Keratinocyte (primary cell): ENCODE results near the gene RRBP1. TPM values are rescaled to one million over a fixed set of nuclear protein-coding genes. Genes with fewer than 3 reads are reported as not detected.

Experiments used
- DNase-seq: peaks from one replicate; pipeline ENCODE4 v3.0.0-alpha.2; 2011; ENCODE audit warnings: low read depth, missing footprints, low spot score
- FAIRE-seq: peaks from 2 replicates; lab custom pipeline; 2011; peaks lifted over from hg19 to GRCh38; lab: Jason Lieb, UNC
- H2AFZ ChIP-seq: 2 replicates; pipeline ENCODE4 v1.6.0; 2012; ENCODE audit warnings: low read length, control low read depth, inconsistent platforms; ENCODE audit not compliant: control insufficient read depth
- H3K27ac ChIP-seq: 2 replicates; pipeline ENCODE4 v1.5.1; 2011; ENCODE audit warnings: low read length; ENCODE audit not compliant: control insufficient read depth, insufficient read depth
- H3K27me3 ChIP-seq: 3 replicates; pipeline ENCODE4 v1.6.0; 2011; ENCODE audit warnings: low read length; ENCODE audit not compliant: control insufficient read depth, insufficient read depth; ENCODE audit errors: extremely low read depth
- H3K36me3 ChIP-seq, 2 experiments: 2 replicates in 1 of 2; 3 replicates in 1 of 2; pipeline ENCODE4 v1.5.1; 2011; ENCODE audit warnings: low read length in 2 of 2, mild to moderate bottlenecking in 1 of 2; ENCODE audit not compliant: control insufficient read depth in 2 of 2, insufficient read depth in 2 of 2; ENCODE audit errors: extremely low read depth in 1 of 2
- H3K4me1 ChIP-seq: 3 replicates; pipeline ENCODE4 v1.5.1; 2011; ENCODE audit warnings: low read length; ENCODE audit not compliant: control insufficient read depth, insufficient read depth; ENCODE audit errors: extremely low read depth
- H3K4me2 ChIP-seq: 3 replicates; pipeline ENCODE4 v1.6.0; 2011; ENCODE audit warnings: low read depth, low read length; ENCODE audit not compliant: control insufficient read depth, insufficient read depth; ENCODE audit errors: extremely low read depth
- H3K4me3 ChIP-seq, 3 experiments: fragments of 200-600 bp in 1 of 3; sonication (generic) in 1 of 3; 2 replicates in 2 of 3; 3 replicates in 1 of 3; pipeline ENCODE4 v1.5.1; 2011 to 2016; ENCODE audit warnings: low read length in 3 of 3, mild to moderate bottlenecking in 3 of 3, control low read depth in 2 of 3, inconsistent platforms in 1 of 3, low read depth in 1 of 3, mixed read lengths in 1 of 3, mixed run types in 1 of 3, moderate library complexity in 1 of 3; ENCODE audit not compliant: control insufficient read depth in 2 of 3, insufficient read depth in 2 of 3; ENCODE audit errors: extremely low read depth in 1 of 3
- H3K79me2 ChIP-seq: 2 replicates; pipeline ENCODE4 v1.6.0; 2012; ENCODE audit warnings: low read length; ENCODE audit not compliant: control insufficient read depth, insufficient read depth
- H3K9ac ChIP-seq: 3 replicates; pipeline ENCODE4 v1.6.0; 2011; ENCODE audit warnings: low read length; ENCODE audit not compliant: control insufficient read depth, insufficient read depth; ENCODE audit errors: extremely low read depth
- H3K9me1 ChIP-seq: 3 replicates; pipeline ENCODE4 v1.6.0; 2011; ENCODE audit warnings: low read length; ENCODE audit not compliant: control insufficient read depth, insufficient read depth; ENCODE audit errors: extremely low read depth
- H3K9me3 ChIP-seq: 2 replicates; pipeline ENCODE4 v1.5.1; 2012; ENCODE audit warnings: low read depth, low read length; ENCODE audit not compliant: control insufficient read depth
- H4K20me1 ChIP-seq: 3 replicates; pipeline ENCODE4 v1.6.0; 2011; ENCODE audit warnings: low read length; ENCODE audit not compliant: control insufficient read depth, insufficient read depth; ENCODE audit errors: extremely low read depth
- EZH2 ChIP-seq: IDR thresholded peaks from one replicate; pipeline ENCODE4 v1.6.1; 2012; ENCODE audit warnings: inconsistent platforms, mild to moderate bottlenecking, low read length, moderate library complexity
- dilution Hi-C: fragments of 300-500 bp; cut with MboI; formaldehyde crosslinking; loops from one replicate; pipeline ENCODE4 v1.7.0; 2020; ENCODE audit warnings: low sequenced_read_pairs; ENCODE audit not compliant: extremely low pct_ligation_motif_present
- polyA plus RNA-seq, 5 experiments: library from polyadenylated mRNA; depleted of rRNA in 3 of 5; stranded (reverse) in 3 of 5; stranded (forward) in 1 of 5; unstranded in 1 of 5; fragments of >200 nt; gene quantifications; 1 replicate in 1 of 5; 2 replicates in 3 of 5; 3 replicates in 1 of 5; pipeline versions ENCODE4 v1.2.1 to v1.2.3, GENCODE V29; 2011 to 2012; ENCODE audit warnings: missing spikeins in 2 of 5, low read depth in 1 of 5, low replicate concordance in 1 of 5
- TF ChIP-seq, protein P1 (sequence below), 3 experiments: IDR thresholded peaks in 1 of 3; conservative IDR thresholded peaks in 1 of 3; optimal IDR thresholded peaks in 1 of 3; 2 replicates in 2 of 3; 3 replicates in 1 of 3; pipeline versions ENCODE3 to v1.5.1; 2011; ENCODE audit warnings: low read length in 3 of 3, mild to moderate bottlenecking in 3 of 3, moderate library complexity in 2 of 3, control low read depth in 1 of 3, inconsistent platforms in 1 of 3; ENCODE audit not compliant: insufficient read depth in 2 of 3; ENCODE audit errors: extremely low read depth in 1 of 3

RRBP1 gene
- polyA plus RNA-seq, 1 donor (not counting 4 experiments of a cell fraction or from before 2014, with no cell fraction given), result 43.9 TPM

- dilution Hi-C loops, result no loop called here
- no peak for TF ChIP-seq EZH2
- TF ChIP-seq, protein P1, sequence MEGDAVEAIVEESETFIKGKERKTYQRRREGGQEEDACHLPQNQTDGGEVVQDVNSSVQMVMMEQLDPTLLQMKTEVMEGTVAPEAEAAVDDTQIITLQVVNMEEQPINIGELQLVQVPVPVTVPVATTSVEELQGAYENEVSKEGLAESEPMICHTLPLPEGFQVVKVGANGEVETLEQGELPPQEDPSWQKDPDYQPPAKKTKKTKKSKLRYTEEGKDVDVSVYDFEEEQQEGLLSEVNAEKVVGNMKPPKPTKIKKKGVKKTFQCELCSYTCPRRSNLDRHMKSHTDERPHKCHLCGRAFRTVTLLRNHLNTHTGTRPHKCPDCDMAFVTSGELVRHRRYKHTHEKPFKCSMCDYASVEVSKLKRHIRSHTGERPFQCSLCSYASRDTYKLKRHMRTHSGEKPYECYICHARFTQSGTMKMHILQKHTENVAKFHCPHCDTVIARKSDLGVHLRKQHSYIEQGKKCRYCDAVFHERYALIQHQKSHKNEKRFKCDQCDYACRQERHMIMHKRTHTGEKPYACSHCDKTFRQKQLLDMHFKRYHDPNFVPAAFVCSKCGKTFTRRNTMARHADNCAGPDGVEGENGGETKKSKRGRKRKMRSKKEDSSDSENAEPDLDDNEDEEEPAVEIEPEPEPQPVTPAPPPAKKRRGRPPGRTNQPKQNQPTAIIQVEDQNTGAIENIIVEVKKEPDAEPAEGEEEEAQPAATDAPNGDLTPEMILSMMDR (optimal IDR thresholded peaks at IDR 0.05 in 1 of 3, IDR thresholded peaks at IDR 0.05 in 1 of 3, conservative IDR thresholded peaks at IDR 0.05 in 1 of 3; ENCODE audit: extremely low read depth in 1 of 3, insufficient read depth in 2 of 3, low read length in 3 of 3), result no peak
- Histone ChIP-seq H3K27ac (peak within 1 kb of the TSS; percentile 82), H3K4me1 (peaks cover 34% of the 10 kb centered on the region), H4K20me1 (peaks cover 14% of the 10 kb centered on the region), H3K4me3 (peak within 1 kb of the TSS; percentile 89 to 100 (median 95)), H2AFZ (no peak within 1 kb of the TSS), H3K9me1 (no peaks in the 10 kb centered on the region), H3K9me3 (no peaks in the 10 kb centered on the region), H3K9ac (peak within 1 kb of the TSS; percentile 97), H3K36me3 (peaks cover 0 to 3% of the 10 kb centered on the region in 2 experiments), H3K79me2 (peaks cover 52% of the 10 kb centered on the region), H3K4me2 (peak within 1 kb of the TSS; percentile 73), H3K27me3 (no peaks in the 10 kb centered on the region)
- FAIRE-seq (no peak), DNase-seq (peak; percentile 78)
Measured at GRCh38 chr20:17569616-17570346, 112.3 kb downstream of the RRBP1 start, which contains the start of gene DSTN. Gene DSTN (plus strand): TSS chr20:17570075. CDS start chr20:17570209, 134 bp downstream.

DNA sequence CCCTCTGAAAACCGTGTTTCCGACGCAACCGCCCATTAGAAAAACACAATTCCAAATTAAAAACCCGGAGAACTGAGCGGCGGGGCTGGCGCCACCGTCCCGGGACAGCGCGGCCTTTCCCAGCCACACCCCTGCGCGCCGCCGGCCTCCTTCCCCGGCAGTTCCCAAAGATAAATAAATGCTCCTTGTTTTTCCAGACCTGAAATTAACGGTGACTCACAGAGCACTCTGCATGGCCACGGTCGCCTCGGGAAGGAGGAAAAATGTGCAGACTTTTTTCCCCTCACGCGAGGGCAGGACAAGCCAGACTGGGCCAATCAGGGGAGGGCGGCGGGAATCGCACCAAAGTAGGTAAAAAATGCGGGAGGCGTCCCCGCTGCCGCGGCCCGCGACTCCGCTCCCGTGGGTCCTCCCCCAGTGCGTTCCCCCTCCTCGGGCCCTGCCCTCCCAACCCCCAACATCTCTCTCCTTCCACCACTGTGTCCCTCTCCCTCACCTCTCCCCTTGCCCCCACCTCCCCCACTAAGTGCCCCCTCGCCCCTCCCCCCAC, 113.0 kb downstream of the RRBP1 start:
- Histone ChIP-seq H3K4me3 (peak overlapping the region; percentile 34 to 100 (median 95)), H3K9me3 (no peaks in the 10 kb centered on the region), H3K9me1 (no peaks in the 10 kb centered on the region), H3K4me2 (peak overlapping the region; percentile 70), H3K79me2 (peaks cover 45% of the 10 kb centered on the region), H3K9ac (peak overlapping the region; percentile 97), H3K36me3 (peaks cover 0 to 3% of the 10 kb centered on the region in 2 experiments), H3K27ac (peak overlapping the region; percentile 82), H4K20me1 (peaks cover 14% of the 10 kb centered on the region), H2AFZ (no peak overlapping the region), H3K4me1 (peaks cover 34% of the 10 kb centered on the region), H3K27me3 (no peaks in the 10 kb centered on the region)
- TF ChIP-seq, protein P1 (optimal IDR thresholded peaks at IDR 0.05 in 1 of 3, IDR thresholded peaks at IDR 0.05 in 1 of 3, conservative IDR thresholded peaks at IDR 0.05 in 1 of 3; ENCODE audit: extremely low read depth in 1 of 3, insufficient read depth in 2 of 3, low read length in 3 of 3), result no peak
- no peak for TF ChIP-seq EZH2
- FAIRE-seq (no peak), DNase-seq (peak; percentile 83)
- dilution Hi-C loops, result no loop called here
